Loucy (cell line): ENCODE data around the gene ANKRD35.

Experiments
- EZH2phosphoT487 ChIP-seq: fragments of 200-600 bp; IDR thresholded peaks from 2 replicates; pipeline ENCODE4 v1.6.1; 2018; ENCODE audit warnings: antibody characterized with exemption, mild to moderate bottlenecking, moderate library complexity, borderline replicate concordance
- TF ChIP-seq, protein P1 (sequence below): fragments of 200-600 bp; sonication (generic); conservative IDR thresholded peaks from 2 replicates; pipeline ENCODE4 v1.5.1; 2014; ENCODE audit warnings: mild to moderate bottlenecking, antibody characterized with exemption, low read length

DNA sequence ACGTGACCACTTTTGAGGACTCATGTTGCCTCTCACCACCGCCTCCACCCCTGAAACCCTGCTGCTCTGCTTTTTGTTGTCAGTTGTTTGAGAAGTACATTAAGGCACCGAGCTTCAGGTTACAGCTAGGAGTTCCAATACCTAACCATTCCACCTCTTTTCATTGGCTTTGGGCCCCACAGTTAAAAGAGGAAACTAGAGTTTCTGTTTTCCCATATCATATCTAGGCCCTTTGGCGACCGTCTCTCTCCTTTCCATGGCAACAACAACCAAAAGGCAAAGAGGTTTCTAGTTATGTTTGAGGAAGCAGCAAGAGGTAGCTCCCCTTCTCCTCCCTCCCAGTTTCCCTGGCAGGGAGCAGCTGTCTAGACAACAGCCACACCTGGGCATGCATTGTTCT is 5.9 kb downstream of the ANKRD35 start:
- TF ChIP-seq, protein P1, sequence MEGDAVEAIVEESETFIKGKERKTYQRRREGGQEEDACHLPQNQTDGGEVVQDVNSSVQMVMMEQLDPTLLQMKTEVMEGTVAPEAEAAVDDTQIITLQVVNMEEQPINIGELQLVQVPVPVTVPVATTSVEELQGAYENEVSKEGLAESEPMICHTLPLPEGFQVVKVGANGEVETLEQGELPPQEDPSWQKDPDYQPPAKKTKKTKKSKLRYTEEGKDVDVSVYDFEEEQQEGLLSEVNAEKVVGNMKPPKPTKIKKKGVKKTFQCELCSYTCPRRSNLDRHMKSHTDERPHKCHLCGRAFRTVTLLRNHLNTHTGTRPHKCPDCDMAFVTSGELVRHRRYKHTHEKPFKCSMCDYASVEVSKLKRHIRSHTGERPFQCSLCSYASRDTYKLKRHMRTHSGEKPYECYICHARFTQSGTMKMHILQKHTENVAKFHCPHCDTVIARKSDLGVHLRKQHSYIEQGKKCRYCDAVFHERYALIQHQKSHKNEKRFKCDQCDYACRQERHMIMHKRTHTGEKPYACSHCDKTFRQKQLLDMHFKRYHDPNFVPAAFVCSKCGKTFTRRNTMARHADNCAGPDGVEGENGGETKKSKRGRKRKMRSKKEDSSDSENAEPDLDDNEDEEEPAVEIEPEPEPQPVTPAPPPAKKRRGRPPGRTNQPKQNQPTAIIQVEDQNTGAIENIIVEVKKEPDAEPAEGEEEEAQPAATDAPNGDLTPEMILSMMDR: no peak
- no peak for TF ChIP-seq EZH2phosphoT487
